ENCODE measurements around the gene KCNF1. TPM values are rescaled to one million over a fixed set of nuclear protein-coding genes. Genes with fewer than 3 reads are reported as not detected.

The KCNF1 gene
- total RNA-seq, 4 donors from 2014 or later = not detected

- intact Hi-C loops (cut with DNase I; ENCODE audit: low total_unique reads) = no loop called here
- peak in 1 of 2 donors; percentile 62 for DNase-seq (ENCODE audit: low spot score in 2 of 2)
- H3K4me3 ChIP-seq (ENCODE audit: low read depth, poor library complexity, severe bottlenecking) = no peak overlapping the region
- WGBS, 2 donors = 7 to 19% methylated on average over 21 to 75 of the region's 81 CpGs
- TF ChIP-seq, protein P1, sequence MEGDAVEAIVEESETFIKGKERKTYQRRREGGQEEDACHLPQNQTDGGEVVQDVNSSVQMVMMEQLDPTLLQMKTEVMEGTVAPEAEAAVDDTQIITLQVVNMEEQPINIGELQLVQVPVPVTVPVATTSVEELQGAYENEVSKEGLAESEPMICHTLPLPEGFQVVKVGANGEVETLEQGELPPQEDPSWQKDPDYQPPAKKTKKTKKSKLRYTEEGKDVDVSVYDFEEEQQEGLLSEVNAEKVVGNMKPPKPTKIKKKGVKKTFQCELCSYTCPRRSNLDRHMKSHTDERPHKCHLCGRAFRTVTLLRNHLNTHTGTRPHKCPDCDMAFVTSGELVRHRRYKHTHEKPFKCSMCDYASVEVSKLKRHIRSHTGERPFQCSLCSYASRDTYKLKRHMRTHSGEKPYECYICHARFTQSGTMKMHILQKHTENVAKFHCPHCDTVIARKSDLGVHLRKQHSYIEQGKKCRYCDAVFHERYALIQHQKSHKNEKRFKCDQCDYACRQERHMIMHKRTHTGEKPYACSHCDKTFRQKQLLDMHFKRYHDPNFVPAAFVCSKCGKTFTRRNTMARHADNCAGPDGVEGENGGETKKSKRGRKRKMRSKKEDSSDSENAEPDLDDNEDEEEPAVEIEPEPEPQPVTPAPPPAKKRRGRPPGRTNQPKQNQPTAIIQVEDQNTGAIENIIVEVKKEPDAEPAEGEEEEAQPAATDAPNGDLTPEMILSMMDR (IDR thresholded peaks at IDR 0.05) = no peak
- no peak for TF ChIP-seq POLR2A (IDR thresholded peaks at IDR 0.05)
These were observed 470 bp downstream of the KCNF1 start for GRCh38 chr2:10912076-10912731.

DNA sequence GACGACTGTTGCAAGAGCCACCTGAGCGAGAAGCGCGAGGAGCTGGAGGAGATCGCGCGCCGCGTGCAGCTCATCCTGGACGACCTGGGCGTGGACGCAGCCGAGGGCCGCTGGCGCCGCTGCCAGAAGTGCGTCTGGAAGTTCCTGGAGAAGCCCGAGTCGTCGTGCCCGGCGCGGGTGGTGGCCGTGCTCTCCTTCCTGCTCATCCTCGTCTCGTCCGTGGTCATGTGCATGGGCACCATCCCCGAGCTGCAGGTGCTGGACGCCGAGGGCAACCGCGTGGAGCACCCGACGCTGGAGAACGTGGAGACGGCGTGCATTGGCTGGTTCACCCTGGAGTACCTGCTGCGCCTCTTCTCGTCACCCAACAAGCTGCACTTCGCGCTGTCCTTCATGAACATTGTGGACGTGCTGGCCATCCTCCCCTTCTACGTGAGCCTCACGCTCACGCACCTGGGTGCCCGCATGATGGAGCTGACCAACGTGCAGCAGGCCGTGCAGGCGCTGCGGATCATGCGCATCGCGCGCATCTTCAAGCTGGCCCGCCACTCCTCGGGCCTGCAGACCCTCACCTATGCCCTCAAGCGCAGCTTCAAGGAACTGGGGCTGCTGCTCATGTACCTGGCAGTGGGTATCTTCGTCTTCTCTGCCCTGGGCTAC lies 1.2 kb downstream of the KCNF1 start:
- intact Hi-C loops (cut with DNase I; ENCODE audit: low total_unique reads) = no loop called here
- DNase-seq (ENCODE audit: low spot score in 2 of 2) = peak in 1 of 2 donors; percentile 60
- 77 to 82% methylated on average over 35 to 58 of the region's 58 CpGs for WGBS, 2 donors
- H3K4me3 ChIP-seq (ENCODE audit: low read depth, poor library complexity, severe bottlenecking) = no peak overlapping the region
- TF ChIP-seq, protein P1 (IDR thresholded peaks at IDR 0.05) = no peak
- TF ChIP-seq POLR2A (IDR thresholded peaks at IDR 0.05) = no peak

- DNase-seq (ENCODE audit: low spot score in 2 of 2) = peak in 1 of 2 donors; percentile 77
- 78 to 80% methylated on average over 34 to 37 of the region's 38 CpGs for WGBS, 2 donors
- H3K4me3 ChIP-seq (ENCODE audit: low read depth, poor library complexity, severe bottlenecking) = no peak overlapping the region
- no peak for TF ChIP-seq POLR2A (IDR thresholded peaks at IDR 0.05)
- TF ChIP-seq, protein P1 (IDR thresholded peaks at IDR 0.05) = no peak
- intact Hi-C loops (cut with DNase I; ENCODE audit: low total_unique reads) = no loop called here
These were observed 2.0 kb downstream of the KCNF1 start for GRCh38 chr2:10913501-10914271.

DNA sequence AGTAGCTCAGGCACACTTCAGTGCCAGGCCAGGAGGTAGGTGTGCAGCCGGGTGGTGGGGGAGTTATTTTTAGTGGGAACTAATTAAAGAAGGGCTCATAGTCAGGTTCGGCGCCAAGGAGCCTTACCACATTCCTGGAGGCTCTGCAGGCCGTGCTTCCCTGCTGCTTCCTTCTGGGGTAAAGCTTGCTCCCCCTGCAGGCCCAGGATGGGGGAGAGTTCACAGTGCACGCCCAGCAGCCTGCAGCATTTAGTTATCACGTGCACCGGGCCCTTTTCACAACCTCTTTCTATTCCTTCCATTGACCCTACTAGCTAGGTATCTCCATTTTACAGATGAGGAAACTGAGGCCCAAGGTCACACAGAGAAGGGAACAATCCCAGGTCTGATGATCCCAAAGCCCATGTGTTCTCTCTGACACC lies 2.5 kb downstream of the KCNF1 start:
- 31 to 32% methylated on average over 7 of the region's 7 CpGs for WGBS, 2 donors
- no peak overlapping the region for H3K4me3 ChIP-seq (ENCODE audit: low read depth, poor library complexity, severe bottlenecking)
- intact Hi-C loops (cut with DNase I; ENCODE audit: low total_unique reads) = no loop called here
- peak in 1 of 2 donors; percentile 74 for DNase-seq (ENCODE audit: low spot score in 2 of 2)
- TF ChIP-seq, protein P1 (IDR thresholded peaks at IDR 0.05) = no peak
- TF ChIP-seq POLR2A (IDR thresholded peaks at IDR 0.05) = no peak

GRCh38 chr2:10915236-10915635 lies 3.5 kb downstream of the KCNF1 start:
- 85 to 95% methylated on average over 7 of the region's 7 CpGs for WGBS, 2 donors
- intact Hi-C loops (cut with DNase I; ENCODE audit: low total_unique reads) = no loop called here

More at GRCh38 chr2:10915236-10915635, 3.5 kb downstream of the KCNF1 start:
- no peak overlapping the region for H3K4me3 ChIP-seq (ENCODE audit: low read depth, poor library complexity, severe bottlenecking)
- TF ChIP-seq, protein P1 (IDR thresholded peaks at IDR 0.05) = no peak
- TF ChIP-seq POLR2A (IDR thresholded peaks at IDR 0.05) = no peak
- DNase-seq (ENCODE audit: low spot score in 2 of 2) = peak in 1 of 2 donors; percentile 67
